HG03025 (cell line): ENCODE measurements around the gene CDIPT.

ENCODE experiments used
- ATAC-seq: cut with Tn5 transposase; IDR thresholded peaks from one replicate; pipeline ENCODE4 v1.9.1; 2021; ENCODE audit warnings: mild to moderate bottlenecking, moderate library complexity; ENCODE audit not compliant: unreplicated experiment, low FRiP score

CDIPT gene

DNA sequence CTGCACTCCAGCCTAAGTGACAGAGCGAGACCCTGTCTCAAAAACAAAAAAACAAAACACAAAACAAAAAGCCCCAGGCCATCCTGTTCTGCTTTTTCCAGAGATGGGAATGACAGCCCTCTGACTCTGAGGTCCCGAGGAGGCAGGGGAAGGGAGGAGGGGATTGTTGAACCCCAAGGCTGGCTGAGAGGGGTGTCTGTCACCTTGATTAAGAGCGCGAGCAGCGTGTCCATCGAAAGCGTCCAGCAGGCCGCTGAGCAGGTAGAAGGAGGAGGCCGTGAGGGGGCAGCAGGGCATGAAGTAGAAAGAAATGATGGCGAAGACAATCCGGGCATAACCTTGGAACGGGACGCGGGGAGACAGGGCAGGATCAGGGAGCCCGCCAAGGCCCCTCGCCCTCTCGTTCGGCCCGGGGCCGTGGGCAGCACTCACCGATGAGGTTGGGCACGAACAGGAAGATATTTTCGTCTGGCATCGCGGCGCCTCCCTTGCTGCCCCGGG lies 593 bp downstream of the CDIPT start:
- peak; percentile 2 for ATAC-seq

DNA sequence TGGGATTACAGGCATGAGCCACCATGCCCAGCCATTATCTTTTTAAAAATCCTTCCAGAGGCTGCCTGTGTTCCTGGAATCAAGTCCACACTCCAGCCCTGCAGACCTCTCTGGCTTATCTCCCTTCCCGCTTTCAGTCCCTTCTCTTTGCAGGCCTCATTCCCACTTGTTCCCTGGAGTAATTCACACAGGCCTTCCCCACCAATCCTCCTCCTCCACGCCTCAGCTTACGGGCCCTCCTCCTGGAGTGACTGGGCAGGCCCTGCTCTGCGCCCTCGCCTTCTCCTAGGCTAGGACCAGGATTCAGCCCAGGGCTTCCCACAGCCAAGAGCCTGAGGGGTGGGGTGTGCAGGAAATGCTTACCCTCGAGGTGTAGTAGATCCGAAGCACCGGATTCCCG lies 2.8 kb downstream of the CDIPT start:
- ATAC-seq: no peak

DNA sequence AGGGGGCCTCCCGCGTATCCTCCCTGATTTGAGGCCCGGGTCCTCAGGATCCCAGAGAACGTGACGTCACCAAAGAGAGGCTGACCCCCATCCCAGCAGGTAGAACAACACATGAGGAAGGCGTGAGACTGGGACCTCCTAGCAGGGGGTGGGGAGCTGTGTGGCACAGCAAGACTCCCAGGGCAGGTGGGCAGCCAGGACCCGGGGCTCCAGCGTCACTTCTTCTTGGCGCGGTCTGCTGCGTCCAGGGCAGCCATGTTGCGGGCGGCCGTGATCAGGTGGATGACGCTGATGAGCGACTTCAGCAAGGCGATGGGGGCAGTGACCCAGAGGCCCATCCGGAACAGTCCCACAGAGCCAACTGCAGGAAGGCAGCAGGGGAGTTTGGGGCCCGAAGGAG lies 4.1 kb downstream of the CDIPT start:
- ATAC-seq: no peak

DNA sequence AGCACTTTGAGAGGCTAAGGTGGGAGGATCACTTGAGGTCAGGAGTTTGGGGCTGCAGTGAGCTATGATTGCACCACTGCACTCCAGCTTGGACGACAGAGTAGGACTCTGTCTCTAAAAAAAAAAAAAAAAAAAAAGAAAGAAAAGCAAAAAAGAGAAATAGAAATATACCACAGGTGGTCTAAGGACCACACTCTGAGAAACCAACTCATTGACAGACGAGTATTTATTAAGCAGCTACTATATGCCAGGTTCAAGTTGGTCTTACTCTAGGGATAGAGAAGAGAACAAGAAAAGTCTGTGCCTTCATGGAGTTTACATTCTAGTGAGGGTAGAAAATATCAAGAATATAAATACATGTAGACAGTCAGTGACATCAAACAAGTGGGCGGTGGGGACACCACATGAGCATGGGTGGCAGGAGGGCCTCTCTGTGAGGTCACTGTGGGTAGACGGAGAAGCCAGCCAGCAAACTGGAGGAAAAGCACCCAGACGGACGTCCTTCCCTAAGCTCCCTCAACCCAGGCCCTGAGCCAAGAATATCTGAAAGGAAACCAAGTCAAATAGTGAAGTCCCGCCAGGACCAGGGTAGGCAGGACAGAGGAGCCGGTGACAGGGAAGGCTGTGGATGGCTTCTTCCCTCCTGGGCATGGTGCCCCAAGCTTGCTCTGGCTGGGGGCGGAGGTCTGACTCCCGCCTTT lies 4.7 kb downstream of the CDIPT start:
- ATAC-seq: no peak

DNA sequence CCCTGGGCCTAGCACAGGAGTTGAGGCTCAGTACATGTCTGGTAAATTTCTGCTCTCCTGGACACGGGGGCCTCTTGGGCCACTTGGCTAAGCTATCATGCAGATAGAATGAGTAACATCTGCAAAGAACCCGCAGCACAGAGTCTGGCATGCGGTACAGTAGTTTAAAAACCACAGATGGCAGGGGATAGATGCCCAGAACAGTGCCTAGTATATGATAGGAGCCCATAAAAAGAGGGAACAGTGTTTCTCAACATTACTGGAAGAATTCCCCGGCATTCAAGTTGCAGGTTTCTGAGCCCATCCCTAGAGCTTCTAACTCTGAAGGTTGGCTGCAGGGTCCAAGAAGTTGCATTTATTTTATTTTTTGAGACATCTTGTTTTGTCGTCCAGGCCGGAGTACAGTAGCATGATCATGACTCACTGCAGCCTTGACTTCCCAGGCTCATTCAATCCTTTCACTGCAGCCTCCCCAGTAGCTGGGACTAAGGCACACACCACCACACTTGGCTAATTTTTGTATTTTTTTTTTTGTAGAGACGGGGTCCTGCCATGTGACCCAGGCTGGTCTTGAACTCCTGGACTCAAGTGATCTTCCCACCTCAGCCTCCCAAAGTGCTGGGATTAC lies 5.8 kb downstream of the CDIPT start:
- ATAC-seq: no peak

DNA sequence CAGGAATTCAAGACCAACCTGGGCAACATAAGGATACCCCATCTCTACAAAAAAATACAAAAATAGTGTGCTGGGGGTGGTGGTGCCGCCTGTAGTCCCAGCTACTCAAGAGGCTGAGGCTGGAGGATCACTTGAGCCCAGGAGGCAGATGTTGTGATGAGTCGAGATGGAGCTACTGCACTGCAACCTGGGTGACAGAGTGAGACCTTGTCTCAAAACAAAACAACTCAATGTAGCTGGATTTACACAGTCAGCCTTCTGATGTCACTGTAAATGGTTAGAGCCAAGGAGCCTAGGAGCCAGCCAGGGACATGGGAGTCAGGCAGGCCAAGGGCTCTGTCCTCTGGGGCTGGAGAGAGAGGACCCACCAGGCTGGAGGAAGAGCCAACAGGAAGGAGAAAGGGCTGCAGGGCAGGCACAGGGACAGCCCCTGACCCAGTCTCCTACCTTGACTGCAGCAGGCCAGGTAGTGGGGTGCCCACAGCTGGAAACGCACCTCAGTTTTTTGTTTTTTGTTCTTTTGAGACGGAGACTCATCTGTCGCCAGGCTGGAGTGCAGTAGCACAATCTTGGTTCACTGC lies 8.4 kb downstream of the CDIPT start:
- no peak for ATAC-seq

GRCh38 chr16:29852654-29853053 lies 10.4 kb downstream of the CDIPT start:
- no peak for ATAC-seq

DNA sequence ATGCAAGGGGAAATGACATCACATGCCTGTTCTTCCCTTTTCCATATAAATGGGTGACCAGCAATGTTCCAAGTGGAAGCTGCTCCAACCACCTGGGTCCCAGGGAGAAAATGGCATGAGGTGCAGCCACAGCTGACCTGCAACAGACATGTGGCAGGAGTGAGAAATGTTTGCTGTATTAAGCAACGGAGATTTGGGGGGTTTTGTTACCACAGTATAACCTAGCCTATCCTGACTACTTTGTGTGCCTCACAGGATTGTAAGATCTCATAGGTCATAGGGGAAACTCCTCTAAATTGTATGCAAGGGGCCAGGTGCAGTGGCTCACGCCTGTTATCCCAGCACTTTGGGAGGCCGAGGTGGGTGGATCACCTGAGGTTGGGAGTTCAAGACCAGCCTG lies 12.0 kb downstream of the CDIPT start:
- ATAC-seq: no peak

- ATAC-seq: no peak
Measured at GRCh38 chr16:29849505-29849904, 13.5 kb downstream of the CDIPT start.

- ATAC-seq: no peak
Measured at GRCh38 chr16:29848420-29849297, 14.4 kb downstream of the CDIPT start.

GRCh38 chr16:29845656-29846055 lies 17.4 kb downstream of the CDIPT start:
- ATAC-seq: no peak

GRCh38 chr16:29844575-29845331 lies 18.3 kb downstream of the CDIPT start:
- no peak for ATAC-seq

- ATAC-seq: no peak
Measured at GRCh38 chr16:29843931-29844330, 19.1 kb downstream of the CDIPT start.

DNA sequence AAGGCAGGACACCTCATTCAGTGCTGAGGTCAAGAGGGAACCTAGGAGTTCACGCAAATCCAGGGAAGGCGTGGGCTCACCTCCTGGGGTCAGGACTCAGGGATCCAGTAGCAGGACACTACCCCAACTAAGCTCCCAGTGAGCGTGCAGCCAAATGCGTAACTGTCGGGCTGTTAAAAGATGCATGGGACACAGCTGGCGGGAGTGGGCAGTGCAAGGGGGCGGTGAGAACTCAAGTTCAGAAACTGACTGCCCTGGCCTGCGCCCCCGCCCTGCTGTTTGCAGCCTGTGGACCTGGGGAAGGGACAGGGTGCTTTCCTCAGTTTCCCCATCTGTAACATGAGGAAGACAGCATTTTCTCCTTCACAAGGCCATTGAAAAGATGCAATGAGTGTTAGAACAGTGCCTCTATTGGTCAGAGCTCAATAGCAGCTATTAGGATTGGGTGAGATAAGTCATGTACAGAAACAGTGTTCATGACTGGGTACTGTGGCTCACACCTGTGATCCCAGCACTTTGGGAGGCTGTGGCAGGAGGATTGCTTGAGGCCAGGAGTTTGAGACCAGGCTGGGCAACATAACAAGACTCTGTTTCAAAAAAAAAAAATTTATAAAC lies 20.2 kb downstream of the CDIPT start:
- no peak for ATAC-seq

- ATAC-seq: no peak
Measured at GRCh38 chr16:29841631-29842030, 21.4 kb downstream of the CDIPT start.

DNA sequence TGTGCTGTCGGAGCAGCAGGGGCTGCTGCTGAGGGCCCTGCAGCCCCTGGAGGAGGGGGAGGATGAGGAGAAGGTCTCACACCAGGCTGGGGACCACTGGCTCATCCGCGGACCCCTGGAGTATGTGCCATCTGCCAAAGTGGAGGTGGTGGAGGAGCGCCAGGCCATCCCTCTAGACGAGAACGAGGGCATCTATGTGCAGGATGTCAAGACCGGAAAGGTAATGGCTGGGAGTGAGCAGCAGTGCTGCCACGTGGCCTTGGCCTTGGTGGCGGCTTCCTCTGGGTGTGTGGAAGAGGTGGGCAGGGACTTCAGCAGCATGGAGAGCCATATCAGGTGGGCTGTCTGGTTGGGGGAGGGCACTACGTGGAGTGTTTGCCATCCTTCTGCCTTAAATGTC lies 22.8 kb downstream of the CDIPT start:
- no peak for ATAC-seq

DNA sequence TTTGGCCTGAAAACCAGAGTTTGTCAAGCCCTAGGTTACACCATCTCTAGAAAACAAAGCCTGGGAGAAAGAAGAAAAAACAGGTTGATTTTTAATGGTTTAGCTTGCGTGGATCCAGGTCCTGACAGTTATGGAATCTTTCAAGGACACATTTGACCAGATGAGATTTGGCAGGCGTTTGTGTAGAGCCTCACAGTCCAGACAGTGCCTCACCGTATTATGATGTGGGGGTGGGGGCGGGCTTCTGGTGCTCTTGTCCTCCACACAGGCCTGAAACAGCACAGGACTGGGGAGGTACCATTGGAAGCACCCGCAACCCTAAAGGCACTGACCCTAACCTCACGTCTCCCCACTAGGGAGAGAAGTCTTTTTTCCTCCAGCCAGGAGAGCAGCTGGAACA lies 23.2 kb downstream of the CDIPT start:
- ATAC-seq: no peak

- ATAC-seq: no peak
Measured at GRCh38 chr16:29837841-29838240, 25.2 kb downstream of the CDIPT start.

DNA sequence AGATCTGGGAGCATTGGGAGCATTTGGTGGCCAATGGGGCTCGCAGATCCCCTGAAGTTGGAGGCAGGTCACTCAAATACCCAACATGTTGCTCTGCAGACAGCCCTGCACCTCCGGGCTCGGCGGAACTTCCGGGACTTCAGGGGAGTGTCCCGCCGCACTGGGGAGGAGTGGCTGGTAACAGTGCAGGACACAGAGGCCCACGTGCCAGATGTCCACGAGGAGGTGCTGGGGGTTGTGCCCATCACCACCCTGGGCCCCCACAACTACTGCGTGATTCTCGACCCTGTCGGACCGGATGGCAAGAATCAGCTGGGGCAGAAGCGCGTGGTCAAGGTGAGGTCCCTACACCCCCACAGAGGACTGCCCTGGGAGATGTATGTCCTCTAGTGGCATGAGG lies 26.4 kb downstream of the CDIPT start:
- no peak for ATAC-seq

DNA sequence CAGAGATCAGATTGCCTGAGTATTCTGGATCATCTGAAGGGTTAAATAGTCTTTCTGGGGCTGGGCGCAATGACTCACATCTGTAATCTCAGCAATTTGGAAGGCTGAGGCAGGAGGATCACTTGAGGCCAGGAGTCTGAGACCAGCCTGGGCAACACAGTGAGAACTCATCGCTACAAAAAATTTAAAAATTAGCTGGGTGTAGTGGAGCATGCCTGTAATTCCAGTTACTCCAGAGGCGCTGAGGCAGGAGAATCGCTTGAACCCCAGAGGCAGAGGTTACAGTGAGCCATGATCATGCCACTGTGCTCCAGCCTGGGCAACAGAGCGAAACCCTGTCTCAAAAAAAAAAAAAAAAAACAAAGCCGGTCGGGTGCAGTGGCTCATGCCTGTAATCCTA lies 27.1 kb downstream of the CDIPT start:
- no peak for ATAC-seq
